WI38 (cell line): ENCODE data around the gene TRAPPC2.

Source experiments
- H3K4me3 ChIP-seq: 2 replicates; pipeline ENCODE4 v1.5.1; 2011; ENCODE audit warnings: low read depth, mild to moderate bottlenecking, control low read depth, low read length
- TF ChIP-seq, protein P1 (sequence below): IDR thresholded peaks from 2 replicates; pipeline ENCODE4 v1.5.1; 2012; ENCODE audit warnings: low read depth, mild to moderate bottlenecking, control low read depth, low read length

Gene TRAPPC2

DNA sequence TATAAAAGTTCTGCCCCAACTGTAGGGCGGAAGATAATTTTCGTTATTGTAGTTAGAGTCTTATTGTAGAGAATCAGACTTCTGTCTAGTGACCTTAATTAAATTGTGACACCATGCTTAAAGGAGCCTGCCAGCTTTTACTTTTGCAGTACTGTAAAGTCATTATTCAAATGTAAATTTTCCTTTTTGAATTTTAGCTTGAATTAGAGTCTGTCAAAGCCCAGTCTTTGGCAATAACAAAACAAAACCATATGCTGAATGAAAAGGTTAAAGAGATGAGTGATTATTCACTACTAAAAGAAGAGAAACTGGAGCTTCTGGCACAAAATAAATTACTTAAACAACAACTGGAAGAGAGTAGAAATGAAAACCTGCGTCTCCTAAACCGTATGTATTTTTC lies 22.0 kb upstream of the TRAPPC2 start:
- H3K4me3 ChIP-seq = no peak overlapping the region
- TF ChIP-seq, protein P1, sequence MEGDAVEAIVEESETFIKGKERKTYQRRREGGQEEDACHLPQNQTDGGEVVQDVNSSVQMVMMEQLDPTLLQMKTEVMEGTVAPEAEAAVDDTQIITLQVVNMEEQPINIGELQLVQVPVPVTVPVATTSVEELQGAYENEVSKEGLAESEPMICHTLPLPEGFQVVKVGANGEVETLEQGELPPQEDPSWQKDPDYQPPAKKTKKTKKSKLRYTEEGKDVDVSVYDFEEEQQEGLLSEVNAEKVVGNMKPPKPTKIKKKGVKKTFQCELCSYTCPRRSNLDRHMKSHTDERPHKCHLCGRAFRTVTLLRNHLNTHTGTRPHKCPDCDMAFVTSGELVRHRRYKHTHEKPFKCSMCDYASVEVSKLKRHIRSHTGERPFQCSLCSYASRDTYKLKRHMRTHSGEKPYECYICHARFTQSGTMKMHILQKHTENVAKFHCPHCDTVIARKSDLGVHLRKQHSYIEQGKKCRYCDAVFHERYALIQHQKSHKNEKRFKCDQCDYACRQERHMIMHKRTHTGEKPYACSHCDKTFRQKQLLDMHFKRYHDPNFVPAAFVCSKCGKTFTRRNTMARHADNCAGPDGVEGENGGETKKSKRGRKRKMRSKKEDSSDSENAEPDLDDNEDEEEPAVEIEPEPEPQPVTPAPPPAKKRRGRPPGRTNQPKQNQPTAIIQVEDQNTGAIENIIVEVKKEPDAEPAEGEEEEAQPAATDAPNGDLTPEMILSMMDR = no peak

DNA sequence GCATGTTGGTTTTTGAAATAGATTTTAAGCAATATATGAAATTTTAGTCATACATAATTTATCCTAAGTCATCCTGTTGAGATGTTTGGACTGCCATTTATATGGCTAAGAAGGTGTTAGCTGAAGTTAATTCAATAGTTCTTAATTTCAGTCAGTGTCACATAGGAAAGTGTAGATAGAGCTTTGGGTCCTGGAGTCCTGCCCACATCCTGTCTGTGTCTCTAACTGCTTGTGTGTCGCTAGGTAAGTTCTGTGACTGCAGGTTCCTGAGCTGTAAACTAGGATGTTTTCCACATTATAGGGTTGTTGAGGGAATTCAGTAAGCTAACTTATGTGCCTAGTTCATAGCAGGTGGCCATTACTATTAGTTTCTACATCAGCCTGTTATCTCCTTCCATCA lies 20.8 kb upstream of the TRAPPC2 start:
- H3K4me3 ChIP-seq = no peak overlapping the region
- TF ChIP-seq, protein P1 = no peak

DNA sequence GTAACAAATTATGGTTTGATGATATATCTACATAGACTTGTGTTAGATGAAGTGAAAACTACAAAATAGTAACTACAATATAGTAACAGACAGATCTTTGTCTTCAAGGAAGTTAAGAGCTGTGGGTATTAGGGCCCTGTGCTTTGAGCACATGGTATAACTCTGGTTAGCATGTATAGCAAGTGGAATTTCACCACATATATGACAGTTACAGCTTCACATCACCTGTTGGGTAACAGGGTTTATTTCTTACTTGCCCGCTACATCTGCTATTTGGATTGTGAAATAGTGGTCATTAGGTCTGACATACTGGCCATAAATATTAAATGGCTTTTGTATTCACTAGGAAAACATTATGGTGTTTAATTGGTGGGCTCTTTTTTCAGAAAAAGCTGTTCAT lies 20.3 kb upstream of the TRAPPC2 start:
- TF ChIP-seq, protein P1 = no peak
- H3K4me3 ChIP-seq = no peak overlapping the region

DNA sequence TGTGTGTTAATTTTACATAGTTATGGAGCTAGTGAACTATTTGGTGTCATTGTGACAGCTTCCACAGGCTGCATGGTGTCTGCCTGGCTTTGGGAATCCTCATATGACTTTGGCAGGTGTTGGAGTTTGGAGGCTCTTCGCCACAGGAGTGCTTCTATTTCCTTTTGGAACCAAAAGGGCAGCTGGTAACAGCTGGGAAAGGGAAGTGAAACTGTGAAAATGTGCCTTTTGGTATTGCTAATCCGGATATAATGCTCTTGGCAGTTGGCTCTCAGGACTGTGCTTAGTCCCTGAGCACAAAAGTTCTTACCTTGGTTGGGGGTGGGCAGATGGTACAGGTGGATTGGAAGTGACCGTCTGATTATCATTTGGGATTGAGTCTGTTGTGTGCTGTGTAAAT lies 18.2 kb upstream of the TRAPPC2 start:
- H3K4me3 ChIP-seq = no peak overlapping the region

DNA sequence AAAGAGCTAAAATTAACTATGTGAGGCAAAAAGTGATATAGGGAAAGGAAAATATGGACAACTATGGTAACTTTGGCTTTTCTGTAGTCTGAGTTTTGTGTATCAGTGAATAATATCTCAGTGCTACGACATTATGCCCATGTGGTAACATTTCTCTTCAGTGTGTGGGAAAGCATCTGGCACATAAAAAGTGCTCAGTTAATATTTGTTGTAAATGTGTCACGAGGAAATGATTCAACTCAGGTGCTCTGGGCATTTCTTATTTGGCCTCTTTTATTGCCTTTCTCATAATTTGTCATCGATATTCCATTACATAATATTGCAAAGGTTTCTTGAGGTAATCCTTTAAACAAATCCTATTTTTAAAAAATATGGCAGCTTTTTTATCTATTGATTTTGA lies 17.7 kb upstream of the TRAPPC2 start:
- TF ChIP-seq, protein P1 = no peak

More for the DNA sequence above, 18.2 kb upstream of the TRAPPC2 start:
- TF ChIP-seq, protein P1 = no peak

DNA sequence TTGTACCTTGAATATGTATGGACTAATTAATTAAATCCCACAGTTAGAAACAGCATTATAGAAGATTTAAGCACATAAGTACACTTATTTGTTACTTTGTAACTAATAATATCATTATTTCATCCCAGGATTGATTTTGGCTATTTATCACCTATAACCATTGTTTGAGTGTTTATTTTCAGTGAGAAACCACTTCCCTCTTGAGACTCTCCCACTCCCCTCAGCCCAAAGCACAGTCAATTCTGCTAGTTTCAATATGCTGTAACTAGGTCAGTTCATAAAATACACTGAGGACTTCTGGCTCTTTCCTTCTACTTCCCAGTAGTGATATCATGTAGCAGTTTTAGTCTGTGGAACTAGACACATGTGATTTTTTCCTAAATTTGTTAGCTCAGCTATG lies 16.4 kb upstream of the TRAPPC2 start:
- no peak overlapping the region for H3K4me3 ChIP-seq
- TF ChIP-seq, protein P1 = no peak

More for the DNA sequence above, 17.7 kb upstream of the TRAPPC2 start:
- no peak overlapping the region for H3K4me3 ChIP-seq

DNA sequence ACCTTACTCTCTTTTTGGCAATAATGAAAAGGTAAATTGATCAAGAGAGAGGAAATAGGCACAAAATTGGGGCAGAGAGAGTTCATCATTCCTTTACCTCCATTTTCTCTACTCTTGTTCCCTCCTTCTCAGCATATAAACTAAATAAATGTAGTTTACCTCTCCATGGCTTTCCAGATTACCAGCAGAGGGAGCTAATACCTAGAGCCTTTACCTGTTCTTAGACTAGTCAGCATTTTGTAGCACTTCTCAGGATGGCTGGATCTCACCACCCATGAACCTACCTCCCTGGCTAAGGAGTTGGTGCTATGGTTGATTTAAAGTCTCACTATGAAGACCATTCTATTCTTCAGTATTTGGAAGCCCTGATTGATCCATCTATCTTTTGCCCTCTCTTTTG lies 15.8 kb upstream of the TRAPPC2 start:
- TF ChIP-seq, protein P1 = no peak
- no peak overlapping the region for H3K4me3 ChIP-seq
